Stimulated activated CD4-positive, alpha-beta T cell treated with anti-CD3 and anti-CD28 coated beads, Interleukin-15, amount 100 ng/mL, for 1 hour (primary cell): ENCODE measurements around the gene CEP112.
A peak's percentile ranks its signal among the peaks of the same experiment; 100 is the strongest.

Experiments used
- DNase-seq, 2 donors: peaks; one replicate each; pipeline ENCODE4 v3.0.0-alpha.2; 2020; ENCODE audit warnings: low read depth in 1 of 2, low spot score in 1 of 2

The CEP112 gene

DNA sequence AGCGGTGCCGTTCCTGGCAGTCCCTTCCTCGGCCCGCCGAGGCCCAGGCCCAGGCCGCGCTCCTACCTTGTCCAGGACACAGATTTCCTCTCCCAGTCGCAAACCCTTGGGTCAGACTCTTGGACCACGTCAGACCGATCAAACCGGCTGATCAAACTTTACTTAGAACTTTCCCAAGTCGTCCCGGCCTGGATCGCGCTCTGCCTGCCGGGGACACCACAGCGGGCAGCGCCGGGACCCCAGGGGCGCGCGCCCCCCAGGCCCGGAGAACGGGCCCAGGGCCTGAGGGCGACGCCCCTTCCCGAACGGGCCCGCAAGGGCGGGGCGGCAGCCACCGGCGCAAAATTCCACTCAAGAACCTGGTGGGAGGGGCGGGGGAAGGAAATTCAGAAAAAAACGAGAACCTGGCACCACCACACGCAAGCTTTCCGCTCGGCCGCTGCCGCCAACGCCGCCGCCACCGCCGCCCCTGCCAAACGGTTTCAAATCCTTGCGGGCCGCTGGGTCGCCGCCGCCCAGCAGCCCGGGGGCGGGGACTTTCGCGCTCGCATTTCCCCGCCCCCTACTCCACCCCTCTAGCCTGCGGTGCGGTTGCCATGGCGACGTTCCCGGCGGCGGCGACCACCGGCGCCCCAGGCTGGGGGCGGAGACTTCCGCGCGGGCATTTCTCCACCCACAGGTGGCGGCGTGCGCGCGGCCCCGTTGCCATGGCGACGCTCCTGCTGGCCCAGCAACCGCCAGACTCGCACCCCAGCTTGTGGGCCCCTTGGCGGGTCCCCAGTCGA lies at the start of gene CEP112:
Gene CEP112, minus strand, starts transcription at position 541 of the 785 bp plus-strand sequence.
- peak; percentile 74 to 81 for DNase-seq

DNA sequence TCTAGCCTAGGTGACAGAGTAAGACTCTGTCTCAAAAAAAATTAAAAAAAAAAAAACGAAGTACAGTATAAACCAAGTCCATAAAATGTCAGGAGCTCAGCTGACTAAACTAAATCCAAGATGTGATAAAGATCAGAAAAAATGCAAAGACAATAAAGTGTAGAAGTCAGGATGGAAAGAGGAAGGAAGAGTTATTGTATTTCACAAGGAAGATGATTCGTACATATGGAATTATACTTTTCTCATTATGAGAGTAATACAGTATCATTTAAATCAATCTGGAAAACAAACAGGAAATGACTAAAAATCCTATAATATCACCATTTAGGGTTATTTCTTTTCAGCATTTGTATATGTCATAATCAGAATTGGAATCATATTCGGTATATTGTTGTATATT lies 48.7 kb upstream of the CEP112 start:
- DNase-seq: no peak

DNA sequence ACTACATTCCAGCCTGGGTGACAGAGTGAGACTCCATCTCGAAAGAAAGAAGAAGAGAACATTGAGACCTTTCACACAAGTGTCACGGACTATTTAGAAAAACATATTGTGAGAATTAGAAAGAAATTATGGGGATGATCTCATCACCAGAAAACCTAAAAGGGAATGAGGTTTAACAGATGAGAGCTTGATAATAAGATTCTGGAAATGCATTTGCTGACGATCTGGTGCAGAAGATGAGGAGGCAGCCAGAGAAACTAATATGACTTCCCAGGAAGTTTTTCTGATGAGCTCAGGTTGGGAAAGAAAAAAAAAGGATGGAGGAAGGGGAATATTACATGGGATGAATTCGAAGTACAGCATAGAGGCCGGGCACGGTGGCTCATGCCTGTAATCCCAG lies 48.1 kb upstream of the CEP112 start:
- DNase-seq: no peak

DNA sequence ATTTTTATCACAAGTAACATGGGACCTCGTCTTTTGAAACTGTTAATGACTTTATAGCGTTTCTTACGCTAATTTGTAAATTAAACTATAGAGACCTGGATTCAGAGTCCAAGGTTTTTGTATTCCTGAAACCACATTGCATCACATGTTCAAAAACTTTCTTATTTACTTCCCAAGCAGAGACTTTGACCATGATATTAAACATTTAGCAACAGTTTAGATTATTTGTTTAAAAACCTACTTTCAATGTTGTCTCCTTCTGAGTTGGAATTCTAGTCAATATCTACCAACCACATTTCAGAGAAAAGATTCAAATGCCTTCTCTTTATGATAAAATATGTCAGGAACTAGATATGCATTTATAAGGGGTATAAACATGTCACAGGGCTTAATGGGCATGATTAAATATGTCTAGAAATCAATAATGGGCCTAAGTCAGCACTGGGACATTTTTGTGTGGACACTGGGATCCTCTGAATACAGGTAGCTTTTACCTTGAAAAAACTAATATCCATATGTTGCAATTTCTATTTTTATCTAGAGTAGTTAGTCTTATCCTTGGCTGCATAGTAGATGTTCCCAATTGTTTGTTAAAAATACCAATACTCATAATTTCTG lies 43.6 kb upstream of the CEP112 start:
- DNase-seq: no peak

DNA sequence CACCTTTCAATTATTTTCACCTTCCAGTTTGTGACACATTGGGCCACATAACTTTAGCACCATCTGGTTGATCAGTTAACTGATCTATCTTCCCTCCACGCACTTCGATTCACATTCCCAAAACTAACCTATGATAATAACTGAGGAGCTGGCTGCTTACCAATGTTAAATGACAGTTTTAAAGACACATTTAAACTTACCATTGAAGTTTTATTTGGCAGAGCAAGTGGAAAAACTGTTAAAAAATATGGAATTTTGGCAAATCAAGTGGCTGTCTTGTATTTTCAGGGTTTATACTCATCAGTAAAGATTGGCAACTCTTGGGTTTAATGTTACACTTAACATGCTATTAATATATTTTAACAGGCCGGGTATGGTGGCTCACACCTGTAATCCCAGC lies 42.7 kb upstream of the CEP112 start:
- no peak for DNase-seq

DNA sequence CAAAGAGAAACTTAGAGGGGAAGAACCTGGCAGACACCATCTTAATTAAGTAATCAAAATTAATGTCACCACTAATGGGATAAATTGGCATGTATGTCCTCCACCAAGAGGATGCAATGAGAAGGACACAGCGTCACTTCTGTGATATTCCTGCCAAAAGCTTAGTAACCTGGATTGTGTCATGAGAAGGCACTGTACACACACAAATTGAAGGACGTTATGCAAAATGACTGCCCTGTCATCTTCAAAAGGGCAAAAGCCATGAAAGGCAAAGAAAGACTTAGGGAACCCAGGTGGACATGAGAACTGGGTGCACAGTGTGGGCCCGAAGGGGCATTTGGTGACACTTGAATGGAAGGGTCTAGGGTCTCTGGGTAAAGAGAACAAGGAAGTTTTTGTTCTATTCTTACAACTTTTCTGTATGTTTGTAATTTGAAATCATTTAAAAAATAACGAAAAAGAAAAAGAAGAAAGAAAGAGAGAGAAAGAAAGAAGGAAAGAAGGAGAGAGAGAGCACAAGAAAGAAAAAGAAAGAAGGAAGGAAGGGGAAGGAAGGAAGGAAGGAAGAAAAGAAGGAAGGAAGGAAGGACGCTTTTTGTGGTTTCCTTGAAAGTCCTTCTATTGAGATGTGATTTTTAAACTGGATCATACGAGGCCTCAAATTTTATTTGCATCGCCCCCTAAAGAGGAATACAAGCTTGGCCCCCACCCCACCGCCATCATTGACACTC lies 41.3 kb upstream of the CEP112 start:
- DNase-seq: no peak

DNA sequence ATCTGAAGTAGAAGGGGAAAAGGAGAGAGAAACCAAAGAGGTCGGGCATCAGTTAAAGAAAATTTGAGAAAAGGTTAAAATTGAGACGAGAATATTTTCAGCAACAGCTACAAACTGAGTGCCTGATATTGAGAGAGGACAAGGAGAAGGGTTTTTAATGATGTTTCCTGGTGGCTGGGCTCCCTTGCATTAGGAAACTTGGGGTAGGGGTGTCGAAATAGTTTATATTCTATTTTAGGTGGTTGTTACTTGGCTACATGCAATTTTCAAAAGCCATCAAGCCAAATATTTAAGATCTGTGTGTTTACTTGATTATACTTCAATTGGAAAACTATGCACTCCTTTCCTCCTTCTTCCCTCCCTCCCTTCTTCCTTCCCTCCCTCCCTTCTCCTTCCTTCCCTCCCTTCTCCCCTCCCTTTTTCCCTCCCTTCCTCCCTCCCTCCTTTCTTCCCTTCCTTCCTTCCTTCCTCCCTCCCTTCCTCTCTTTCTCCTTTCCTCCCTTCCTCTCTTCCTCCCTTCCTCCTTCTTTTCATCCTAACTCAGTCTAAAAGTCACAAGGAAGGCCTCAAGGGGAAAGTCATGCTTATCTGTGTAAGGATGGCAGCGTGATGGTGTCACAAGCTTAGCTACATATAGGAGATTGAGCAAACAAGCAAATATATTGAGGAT lies 39.1 kb upstream of the CEP112 start:
- DNase-seq: no peak

DNA sequence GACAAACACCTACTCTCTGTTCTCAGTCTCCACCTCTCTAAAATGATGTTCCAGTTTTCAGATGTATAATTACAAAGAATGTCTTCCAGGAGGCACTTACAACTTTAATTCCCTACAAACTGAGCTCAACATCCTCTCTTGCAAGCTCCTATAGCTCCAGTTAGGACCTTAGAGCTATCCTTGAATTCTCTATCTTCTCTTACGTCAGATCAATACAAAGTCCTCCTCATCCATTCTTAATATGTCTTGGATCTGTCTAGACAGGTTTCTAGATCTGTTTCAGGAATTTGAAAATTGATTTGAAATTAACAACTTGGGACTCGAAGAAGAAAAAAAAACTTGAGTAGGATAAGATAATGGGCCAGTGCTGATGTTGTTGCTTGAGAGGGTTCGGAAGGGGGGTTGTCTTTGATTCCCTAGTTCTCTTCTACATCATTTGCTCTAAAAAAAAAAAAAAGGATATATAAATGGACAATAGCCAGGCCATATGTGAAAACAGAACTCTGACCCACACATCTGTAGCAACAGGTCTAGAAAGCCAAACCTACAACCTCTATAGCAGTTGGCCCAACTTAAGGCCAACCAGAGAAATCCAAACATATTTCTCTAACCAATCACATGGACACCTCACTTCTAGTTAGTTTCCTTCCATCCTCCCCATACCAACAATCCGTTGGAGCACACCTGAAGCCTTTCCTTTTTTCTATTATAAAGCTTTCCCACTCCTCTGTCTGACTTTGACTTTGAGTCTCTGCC lies 38.0 kb upstream of the CEP112 start:
- no peak for DNase-seq

DNA sequence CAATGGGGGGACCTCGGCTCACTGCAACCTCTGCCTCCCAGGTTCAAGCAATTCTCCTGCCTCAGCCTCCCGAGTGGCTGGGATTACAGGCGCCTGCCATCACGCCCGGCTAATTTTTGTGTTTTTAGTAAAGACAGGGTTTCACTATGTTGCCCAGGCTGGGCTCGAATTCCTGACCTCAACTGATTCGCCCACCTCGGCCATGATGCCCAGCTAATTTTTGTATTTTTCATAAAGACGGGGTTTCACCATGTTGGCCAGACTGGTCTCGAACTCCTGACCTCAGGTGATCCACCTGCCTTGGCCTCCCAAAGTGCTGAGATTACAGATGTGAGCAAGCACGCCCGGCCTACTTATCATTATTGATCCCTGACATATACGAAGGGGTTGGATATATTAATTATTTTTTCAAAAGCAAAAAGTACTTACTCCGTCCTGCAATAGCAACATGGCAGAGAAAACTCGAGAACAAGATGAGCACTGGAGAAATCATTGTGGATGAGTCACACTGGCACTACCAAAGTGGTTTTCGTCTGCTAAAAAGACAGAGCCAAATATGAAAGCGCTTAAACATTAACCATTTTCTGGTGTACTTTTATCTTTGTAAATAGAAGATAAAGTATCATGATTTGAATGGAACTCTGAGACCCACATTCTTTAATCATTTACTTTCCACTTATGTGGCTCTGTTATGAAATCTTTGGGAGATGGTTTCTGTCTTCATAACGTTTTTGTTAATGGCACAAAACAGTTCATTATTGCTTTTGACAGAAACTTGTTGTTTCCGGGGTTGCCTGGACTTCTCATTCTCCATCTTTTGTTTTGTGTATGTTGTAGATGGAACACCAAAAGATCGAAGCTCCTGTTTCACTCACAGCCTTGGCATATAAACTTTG lies 37.2 kb upstream of the CEP112 start, which contains the start of gene APOH:
Gene APOH, minus strand, starts transcription at position 529 of the 896 bp plus-strand sequence. Its CDS starts 36 bp downstream, at position 493.
- DNase-seq: no peak

DNA sequence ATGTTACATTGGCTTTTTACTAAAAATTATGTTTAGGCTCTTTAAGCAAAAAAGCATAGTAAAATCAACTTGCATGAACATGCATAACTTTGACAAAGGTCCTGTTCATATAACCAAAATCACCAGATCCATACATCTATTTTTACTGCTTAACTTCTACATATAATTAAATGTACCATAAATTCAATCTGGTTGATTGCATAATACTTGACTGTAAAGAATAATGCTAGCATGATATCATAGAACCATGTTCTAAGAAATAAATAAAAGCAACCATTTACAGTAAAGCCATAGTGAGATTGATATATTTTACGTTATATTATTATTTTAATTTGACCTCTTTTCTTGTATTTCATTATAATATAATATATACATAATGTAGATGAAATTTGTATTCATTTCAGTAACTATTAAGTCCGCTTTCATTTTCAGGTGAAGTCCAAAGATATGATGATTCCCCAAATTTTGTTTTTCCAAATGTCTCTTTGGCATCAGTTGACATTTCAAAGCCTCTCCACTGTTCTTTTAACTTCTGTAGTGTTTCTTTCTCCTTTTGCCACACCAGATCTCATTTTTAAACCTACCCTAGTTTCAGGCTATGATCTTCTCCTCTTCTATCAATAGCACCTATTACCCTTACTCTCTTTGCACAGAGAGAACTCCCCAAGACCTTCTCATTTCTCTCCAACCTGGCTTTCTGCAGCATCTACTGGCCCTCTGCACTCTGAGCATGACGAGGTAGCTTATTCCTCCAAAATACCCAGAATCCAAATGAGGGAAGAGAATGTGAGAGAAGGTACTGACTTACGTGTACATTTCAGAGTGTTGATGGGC lies 35.5 kb upstream of the CEP112 start:
- no peak for DNase-seq

DNA sequence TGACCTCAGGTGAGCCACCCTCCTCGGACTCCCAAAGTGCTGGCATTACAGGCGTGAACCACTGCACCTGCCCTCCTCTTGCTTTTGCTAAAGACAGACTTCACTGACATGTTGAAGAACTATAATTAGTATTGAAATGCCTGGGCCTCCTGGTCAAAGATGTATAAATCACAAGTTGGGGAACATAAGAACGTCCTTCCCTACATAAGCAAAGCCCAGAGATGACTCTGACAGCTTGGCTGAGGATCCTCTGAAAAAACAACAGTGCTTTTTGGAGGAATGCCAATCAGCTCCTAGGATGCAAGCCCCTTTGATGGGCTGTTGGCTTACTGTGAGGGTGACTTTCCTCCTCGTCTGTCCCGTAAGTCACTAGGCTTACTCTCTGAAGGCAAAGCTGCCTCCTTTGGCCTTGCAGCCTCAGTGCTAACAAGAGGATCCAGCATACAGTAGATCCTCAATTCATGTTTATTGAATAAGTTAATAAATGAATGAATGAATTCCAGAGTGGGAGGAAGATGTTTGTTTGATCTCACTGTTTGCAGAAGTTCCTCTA lies 30.9 kb upstream of the CEP112 start:
- no peak for DNase-seq

DNA sequence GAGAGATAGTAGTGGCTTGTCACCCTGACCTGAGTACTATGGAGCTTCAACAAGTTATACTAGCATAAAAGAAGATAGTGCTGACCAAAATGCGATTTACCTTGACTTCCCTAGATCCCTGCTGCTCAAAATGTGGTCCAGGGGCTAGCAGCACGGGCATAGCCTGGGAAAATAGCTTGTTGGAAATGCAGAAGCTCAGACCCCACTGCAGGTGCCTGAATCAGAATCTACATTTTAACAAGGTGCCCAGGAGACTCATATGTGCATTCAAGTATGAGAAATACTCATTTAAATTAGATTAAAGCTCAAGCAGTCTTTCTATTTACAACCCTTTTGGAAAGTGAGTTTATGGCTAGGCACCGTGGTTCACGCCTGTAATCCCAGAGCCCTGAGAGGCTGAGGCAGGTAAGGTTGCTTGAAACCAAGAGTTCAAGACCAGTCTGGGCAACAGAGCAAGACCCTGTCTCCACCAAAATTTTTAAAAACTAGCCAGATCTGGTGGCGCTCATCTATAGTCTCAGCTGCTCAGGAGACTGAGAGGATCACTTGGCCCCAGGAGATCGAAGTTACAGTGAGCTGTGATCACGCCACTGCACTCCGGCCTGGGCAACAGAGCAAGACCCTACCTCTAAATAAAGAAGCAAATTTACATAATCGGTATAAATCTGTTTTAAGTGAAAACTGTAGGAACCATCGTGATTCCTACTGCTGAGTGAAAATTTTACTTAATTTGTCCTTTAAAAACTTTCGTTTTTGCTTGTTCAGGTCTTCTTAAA lies 30.0 kb upstream of the CEP112 start:
- no peak for DNase-seq

DNA sequence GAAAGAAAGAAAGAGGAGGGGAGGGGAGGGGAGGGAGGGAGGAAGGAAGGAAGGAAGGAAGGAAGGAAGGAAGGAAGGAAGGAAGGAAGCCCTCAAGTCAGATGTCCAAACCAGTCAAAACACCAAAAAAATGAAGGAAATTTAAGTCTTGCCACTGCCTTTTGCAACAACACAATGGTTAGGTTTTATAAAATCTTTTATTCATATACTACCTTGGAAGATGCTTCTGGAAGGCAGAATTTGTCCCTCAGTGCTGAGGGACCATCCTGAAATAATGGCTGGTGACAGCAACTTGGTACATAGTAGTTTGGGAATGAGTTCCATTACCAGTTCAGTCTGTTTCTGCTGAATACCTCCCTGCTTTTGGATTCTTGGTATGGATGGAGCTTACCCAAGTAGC lies 29.4 kb upstream of the CEP112 start:
- DNase-seq: no peak

DNA sequence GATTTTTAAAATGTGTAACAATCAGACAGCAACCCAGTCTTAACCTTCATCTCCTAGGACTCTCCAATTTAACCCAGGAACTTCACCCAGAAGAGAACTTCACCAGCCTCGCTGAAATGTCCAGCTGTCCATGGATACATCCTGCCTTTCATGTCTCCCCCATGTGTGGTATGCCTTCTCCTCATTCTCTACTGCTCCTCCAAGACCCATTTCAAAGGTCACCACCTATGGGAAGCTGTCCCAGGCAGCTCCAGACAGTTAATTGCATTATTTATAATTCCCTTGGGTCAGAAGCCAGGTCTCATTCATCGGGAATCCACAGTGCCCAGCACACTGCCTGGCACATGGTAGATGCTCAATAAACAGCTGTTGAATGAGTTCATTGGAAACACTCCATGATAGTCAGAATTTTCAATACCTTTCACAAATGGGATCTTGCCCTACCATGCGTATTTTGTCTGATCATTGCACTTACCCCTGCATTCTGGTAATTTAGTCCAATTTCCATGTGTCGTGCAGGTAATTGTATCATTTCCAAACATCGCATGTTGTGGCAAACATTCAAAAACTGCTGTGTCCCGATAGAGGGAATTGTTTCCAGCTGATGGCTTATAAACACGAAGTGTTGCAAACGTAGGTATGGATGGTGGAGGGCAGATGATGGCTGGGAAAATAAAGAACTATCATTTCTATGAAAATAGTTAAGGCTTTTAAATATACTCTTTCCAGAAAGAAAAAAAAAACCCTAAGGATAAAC lies 28.3 kb upstream of the CEP112 start:
- no peak for DNase-seq

DNA sequence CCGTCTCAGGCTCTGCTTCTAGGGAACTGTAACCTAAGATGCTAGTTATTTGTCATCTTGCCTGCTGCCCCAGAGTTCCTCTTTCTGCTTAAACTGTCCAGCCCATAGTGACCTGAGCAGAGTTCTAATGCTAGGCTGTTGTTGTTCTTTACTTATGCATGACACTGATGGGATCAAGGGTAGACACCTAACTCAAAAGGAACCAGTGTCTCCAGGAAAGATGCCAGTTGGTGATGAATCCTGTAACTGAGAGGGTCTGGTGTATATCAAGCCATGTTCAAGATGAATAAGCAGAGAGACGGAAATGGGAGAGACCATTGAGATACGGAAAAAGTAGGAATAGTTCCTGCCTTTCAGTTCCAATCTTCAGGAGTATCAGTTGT lies 23.6 kb upstream of the CEP112 start:
- DNase-seq: no peak

DNA sequence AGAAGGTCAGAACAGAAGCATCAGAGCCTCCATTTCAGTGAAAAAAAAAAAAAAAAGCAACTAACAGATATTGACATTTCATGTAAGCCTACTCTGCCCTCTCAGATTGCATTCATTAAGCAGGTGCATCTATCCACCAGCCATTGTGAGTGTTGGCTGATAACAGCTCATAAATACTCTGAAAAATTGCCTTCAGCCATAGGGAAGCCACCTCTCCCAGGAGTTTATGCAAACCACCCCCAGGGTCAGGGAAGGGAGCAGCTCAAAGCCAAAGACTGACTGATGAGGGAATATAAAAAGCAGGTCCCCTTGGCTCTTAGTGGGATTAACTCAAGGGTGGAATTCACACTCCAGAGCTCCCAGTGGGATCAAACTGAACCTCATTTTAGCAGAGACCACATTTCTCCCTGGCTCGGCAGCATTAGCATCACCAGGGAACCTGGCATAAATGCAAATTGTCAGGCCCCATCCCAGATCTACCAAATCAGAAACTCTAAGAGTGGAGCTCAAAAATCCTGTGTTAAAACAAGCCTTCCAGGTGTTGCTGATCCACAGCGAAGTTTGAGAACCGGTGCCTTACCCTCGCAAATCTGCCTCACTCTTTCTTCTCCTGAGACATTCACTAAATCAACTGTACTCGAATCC lies 23.1 kb upstream of the CEP112 start:
- no peak for DNase-seq
